Chondrocyte (in vitro differentiated cells): Measurements from ENCODE around the gene PRPF19. TPM values are rescaled to one million over a fixed set of nuclear protein-coding genes. Genes with fewer than 3 reads are reported as not detected.

Source experiments
- DNase-seq: peaks from one replicate; pipeline ENCODE4 v3.0.0; 2021; ENCODE audit warnings: mixed read lengths, low spot score
- H3K27ac Mint-ChIP-seq: one replicate; pipeline ENCODE4 v1.8.0; 2021; ENCODE audit warnings: mild to moderate bottlenecking, moderate library complexity, mixed read lengths; ENCODE audit not compliant: unreplicated experiment
- H3K27me3 Mint-ChIP-seq: 2 replicates; pipeline ENCODE4 v1.8.0; 2021; ENCODE audit warnings: low read depth, mixed read lengths
- H3K36me3 Mint-ChIP-seq: 2 replicates; pipeline ENCODE4 v1.8.0; 2021; ENCODE audit warnings: low read depth, mixed read lengths
- H3K4me1 Mint-ChIP-seq: 2 replicates; pipeline ENCODE4 v1.8.0; 2021; ENCODE audit warnings: low read depth, mild to moderate bottlenecking, mixed read lengths
- H3K4me3 Mint-ChIP-seq: one replicate; pipeline ENCODE4 v1.8.0; 2021; ENCODE audit warnings: mild to moderate bottlenecking, moderate library complexity, mixed read lengths; ENCODE audit not compliant: unreplicated experiment
- H3K9me3 Mint-ChIP-seq: 2 replicates; pipeline ENCODE4 v1.8.0; 2021; ENCODE audit warnings: low read depth, mixed read lengths
- total RNA-seq: library from RNA; stranded (reverse); gene quantifications from 3 replicates; pipeline ENCODE4 v1.2.1, GENCODE V29; 2021
- TF ChIP-seq, protein P1 (sequence below): fragments of 200-600 bp; sonication (generic); IDR thresholded peaks from 2 replicates; pipeline ENCODE4 v1.5.0; 2021; ENCODE audit warnings: antibody characterized with exemption, mild to moderate bottlenecking, moderate library complexity

PRPF19 gene
- total RNA-seq, 1 donor from 2014 or later = 51.3 TPM

DNA sequence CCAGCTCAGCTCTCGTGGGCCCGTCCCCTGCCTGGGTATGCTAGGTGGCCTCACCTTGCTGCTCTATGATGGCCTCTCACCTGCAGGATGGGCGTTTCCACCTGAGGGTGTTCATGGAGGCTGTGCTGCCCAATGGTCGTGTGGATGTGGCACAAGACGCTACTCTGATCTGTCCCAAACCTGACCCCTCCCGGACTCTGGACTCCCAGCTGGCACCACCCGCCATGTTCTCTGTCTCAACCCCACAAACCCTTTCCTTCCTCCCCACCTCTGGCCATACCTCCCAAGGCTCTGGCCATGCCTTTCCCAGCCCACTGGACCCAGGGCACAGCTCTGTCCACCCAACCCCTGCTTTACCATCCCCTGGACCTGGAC, 36.9 kb downstream of the PRPF19 start:
- Mint-ChIP-seq H3K27ac (no peak overlapping the region), H3K9me3 (no peaks in the 10 kb centered on the region), H3K27me3 (peaks cover 4% of the 10 kb centered on the region), H3K4me3 (no peak overlapping the region), H3K4me1 (peaks cover 30% of the 10 kb centered on the region), H3K36me3 (no peaks in the 10 kb centered on the region)
- DNase-seq = peak; percentile 63
- TF ChIP-seq, protein P1, sequence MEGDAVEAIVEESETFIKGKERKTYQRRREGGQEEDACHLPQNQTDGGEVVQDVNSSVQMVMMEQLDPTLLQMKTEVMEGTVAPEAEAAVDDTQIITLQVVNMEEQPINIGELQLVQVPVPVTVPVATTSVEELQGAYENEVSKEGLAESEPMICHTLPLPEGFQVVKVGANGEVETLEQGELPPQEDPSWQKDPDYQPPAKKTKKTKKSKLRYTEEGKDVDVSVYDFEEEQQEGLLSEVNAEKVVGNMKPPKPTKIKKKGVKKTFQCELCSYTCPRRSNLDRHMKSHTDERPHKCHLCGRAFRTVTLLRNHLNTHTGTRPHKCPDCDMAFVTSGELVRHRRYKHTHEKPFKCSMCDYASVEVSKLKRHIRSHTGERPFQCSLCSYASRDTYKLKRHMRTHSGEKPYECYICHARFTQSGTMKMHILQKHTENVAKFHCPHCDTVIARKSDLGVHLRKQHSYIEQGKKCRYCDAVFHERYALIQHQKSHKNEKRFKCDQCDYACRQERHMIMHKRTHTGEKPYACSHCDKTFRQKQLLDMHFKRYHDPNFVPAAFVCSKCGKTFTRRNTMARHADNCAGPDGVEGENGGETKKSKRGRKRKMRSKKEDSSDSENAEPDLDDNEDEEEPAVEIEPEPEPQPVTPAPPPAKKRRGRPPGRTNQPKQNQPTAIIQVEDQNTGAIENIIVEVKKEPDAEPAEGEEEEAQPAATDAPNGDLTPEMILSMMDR = no peak

DNA sequence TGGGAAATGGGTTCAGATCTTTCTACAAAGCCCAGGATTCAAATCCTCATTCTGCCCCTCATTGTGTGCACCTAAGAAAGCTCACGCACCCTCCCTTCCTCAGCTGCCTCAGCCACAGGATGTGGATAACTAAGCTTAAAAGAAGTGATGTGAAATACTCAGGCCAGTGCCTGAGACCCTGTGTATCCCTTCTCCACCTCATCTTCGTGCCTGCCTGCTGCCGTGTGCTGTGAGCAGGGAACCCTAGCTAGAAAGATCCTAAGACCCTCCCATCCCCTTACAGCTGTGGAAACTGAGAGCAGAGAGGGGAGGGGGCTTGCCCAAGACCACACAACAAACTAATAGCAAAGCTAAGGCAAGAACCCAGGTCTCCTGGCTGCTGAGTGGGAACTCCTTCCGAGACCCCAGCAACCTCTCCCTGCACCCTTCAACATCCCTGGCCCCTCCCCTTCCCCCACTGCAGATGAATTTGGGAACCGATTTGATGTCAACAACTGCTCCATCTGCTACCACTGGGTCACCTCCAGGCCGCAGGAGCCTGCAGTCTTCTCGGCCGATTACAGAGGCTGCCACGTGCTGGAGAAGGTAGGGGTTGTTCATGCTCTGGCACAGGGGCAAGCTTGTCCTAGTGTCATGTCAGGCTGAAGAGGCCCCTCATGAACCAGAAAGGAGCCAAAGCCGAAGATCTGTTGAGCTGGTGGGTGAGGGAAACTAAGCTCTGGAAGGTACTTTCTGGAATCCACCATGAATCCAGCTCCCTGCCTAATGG, 37.5 kb downstream of the PRPF19 start:
- no peaks in the 10 kb centered on the region for H3K36me3 Mint-ChIP-seq
- TF ChIP-seq, protein P1 = no peak
- H3K4me3 Mint-ChIP-seq = no peak overlapping the region
- H3K9me3 Mint-ChIP-seq = no peaks in the 10 kb centered on the region
- no peak overlapping the region for H3K27ac Mint-ChIP-seq
- H3K27me3 Mint-ChIP-seq = peaks cover 5% of the 10 kb centered on the region
- peak; percentile 43 for DNase-seq
- H3K4me1 Mint-ChIP-seq = peaks cover 30% of the 10 kb centered on the region

- TF ChIP-seq, protein P1 = no peak
- Mint-ChIP-seq H3K36me3 (no peaks in the 10 kb centered on the region), H3K27me3 (peaks cover 9% of the 10 kb centered on the region), H3K4me3 (no peak overlapping the region), H3K4me1 (peaks cover 25% of the 10 kb centered on the region), H3K27ac (no peak overlapping the region), H3K9me3 (no peaks in the 10 kb centered on the region)
- peak; percentile 40 for DNase-seq
Observed at GRCh38 chr11:60867871-60868681, 38.3 kb downstream of the PRPF19 start.

DNA sequence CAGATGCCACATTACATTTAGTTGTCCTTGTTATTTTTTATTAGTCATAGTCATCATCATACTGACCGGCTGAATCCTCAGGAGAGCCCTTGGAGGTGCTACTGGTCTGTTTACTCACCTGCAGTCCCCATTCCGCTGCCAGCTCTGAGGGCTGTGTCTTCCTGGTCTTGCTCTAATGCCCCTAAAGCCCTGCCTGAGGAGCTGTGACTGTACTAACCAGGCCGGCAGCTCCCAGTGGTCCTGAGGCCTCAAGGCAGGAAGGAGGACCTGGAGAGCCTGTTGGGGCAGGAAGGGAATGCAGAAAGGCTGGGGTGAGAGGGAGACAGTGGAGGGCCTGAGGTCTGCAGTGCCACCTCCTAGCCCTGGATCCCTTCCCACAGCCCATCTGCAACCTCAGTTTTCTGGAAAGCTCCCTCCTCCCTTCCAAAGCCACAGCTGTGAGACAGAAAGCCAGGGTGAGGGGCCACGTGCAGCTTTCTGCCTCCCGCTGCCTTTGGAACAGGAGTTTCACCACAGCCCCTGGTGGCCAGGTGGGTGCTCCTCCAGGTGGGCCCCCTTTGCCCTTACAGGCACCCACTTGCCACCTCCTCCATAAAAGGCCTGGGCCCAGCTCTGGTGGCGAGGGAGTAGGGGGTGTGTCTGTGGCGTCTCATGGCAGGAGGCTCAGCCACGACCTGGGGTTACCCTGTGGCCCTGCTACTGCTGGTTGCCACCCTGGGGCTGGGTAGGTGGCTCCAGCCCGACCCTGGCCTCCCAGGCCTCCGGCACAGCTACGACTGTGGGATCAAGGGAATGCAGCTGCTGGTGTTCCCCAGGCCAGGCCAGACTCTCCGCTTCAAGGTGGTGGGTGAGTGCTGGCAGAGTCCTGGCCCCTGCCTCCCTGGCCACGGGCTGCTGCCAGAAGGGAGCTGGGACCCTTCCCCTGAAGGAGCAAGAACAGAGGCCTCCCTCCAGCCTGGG, 39.2 kb downstream of the PRPF19 start, which contains the start of gene ZP1:
TSS of gene ZP1 (plus strand) at position 632 of the 960 bp plus-strand sequence. CDS start at position 652, 20 bp downstream.
- Mint-ChIP-seq H3K4me1 (peaks cover 19% of the 10 kb centered on the region), H3K36me3 (no peaks in the 10 kb centered on the region), H3K4me3 (no peak within 1 kb of the TSS), H3K27ac (no peak within 1 kb of the TSS), H3K27me3 (peaks cover 9% of the 10 kb centered on the region), H3K9me3 (no peaks in the 10 kb centered on the region)
- peak; percentile 72 for DNase-seq
- TF ChIP-seq, protein P1 = no peak
